ENCODE data around the gene TRAPPC2L. TPM values are rescaled to one million over a fixed set of nuclear protein-coding genes. Genes with fewer than 3 reads are reported as not detected.

The TRAPPC2L gene
- total and polyA plus RNA-seq, 2 of the 13 experiments (the other 11 are each of a cell fraction or from before 2014, with no cell fraction given), result 96.3 to 107 TPM

DNA sequence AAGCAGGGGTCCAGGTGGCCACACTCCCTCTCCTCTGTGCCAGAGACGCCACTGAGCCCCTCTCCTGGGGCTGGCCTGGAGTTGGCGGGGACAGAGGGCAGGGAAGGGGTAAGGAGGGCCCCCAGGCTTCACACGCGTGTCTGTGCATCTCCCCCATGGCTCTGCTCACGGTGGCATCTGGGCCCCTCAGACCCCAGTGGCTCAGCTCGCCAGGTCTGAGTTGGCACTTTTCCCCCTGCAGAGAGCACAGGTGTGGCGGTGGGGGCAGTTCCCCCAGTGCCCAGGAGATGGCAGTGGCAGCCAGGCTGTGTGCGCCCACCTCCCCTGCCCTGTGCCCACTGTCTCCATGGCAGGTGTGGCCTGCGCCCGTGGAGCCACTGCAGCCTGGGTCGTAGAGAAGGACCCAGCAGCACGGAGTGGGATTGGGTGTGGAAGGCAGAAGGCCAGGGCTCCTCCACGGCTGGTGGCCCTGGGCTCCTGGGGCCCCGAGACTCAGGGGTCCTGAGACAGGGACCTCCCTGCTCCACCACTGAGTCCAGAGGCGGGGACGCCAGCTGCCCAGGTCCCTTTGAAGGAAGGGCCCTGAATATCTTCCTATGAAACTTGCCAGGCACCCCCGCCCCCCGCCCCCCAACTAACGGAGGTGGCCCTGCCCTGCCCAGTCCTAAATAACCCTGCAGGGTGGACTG, 40.9 kb upstream of the TRAPPC2L start (continued):
- TF ChIP-seq, protein P1, sequence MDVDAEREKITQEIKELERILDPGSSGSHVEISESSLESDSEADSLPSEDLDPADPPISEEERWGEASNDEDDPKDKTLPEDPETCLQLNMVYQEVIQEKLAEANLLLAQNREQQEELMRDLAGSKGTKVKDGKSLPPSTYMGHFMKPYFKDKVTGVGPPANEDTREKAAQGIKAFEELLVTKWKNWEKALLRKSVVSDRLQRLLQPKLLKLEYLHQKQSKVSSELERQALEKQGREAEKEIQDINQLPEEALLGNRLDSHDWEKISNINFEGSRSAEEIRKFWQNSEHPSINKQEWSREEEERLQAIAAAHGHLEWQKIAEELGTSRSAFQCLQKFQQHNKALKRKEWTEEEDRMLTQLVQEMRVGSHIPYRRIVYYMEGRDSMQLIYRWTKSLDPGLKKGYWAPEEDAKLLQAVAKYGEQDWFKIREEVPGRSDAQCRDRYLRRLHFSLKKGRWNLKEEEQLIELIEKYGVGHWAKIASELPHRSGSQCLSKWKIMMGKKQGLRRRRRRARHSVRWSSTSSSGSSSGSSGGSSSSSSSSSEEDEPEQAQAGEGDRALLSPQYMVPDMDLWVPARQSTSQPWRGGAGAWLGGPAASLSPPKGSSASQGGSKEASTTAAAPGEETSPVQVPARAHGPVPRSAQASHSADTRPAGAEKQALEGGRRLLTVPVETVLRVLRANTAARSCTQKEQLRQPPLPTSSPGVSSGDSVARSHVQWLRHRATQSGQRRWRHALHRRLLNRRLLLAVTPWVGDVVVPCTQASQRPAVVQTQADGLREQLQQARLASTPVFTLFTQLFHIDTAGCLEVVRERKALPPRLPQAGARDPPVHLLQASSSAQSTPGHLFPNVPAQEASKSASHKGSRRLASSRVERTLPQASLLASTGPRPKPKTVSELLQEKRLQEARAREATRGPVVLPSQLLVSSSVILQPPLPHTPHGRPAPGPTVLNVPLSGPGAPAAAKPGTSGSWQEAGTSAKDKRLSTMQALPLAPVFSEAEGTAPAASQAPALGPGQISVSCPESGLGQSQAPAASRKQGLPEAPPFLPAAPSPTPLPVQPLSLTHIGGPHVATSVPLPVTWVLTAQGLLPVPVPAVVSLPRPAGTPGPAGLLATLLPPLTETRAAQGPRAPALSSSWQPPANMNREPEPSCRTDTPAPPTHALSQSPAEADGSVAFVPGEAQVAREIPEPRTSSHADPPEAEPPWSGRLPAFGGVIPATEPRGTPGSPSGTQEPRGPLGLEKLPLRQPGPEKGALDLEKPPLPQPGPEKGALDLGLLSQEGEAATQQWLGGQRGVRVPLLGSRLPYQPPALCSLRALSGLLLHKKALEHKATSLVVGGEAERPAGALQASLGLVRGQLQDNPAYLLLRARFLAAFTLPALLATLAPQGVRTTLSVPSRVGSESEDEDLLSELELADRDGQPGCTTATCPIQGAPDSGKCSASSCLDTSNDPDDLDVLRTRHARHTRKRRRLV (CRISPR knock-in tag; IDR thresholded peaks at IDR 0.05), result no peak
- TF ChIP-seq, protein P2, sequence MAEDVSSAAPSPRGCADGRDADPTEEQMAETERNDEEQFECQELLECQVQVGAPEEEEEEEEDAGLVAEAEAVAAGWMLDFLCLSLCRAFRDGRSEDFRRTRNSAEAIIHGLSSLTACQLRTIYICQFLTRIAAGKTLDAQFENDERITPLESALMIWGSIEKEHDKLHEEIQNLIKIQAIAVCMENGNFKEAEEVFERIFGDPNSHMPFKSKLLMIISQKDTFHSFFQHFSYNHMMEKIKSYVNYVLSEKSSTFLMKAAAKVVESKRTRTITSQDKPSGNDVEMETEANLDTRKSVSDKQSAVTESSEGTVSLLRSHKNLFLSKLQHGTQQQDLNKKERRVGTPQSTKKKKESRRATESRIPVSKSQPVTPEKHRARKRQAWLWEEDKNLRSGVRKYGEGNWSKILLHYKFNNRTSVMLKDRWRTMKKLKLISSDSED (CRISPR knock-in tag; IDR thresholded peaks at IDR 0.05), result no peak
- TF ChIP-seq, protein P3, sequence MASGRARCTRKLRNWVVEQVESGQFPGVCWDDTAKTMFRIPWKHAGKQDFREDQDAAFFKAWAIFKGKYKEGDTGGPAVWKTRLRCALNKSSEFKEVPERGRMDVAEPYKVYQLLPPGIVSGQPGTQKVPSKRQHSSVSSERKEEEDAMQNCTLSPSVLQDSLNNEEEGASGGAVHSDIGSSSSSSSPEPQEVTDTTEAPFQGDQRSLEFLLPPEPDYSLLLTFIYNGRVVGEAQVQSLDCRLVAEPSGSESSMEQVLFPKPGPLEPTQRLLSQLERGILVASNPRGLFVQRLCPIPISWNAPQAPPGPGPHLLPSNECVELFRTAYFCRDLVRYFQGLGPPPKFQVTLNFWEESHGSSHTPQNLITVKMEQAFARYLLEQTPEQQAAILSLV (CRISPR knock-in tag; IDR thresholded peaks at IDR 0.05; ENCODE audit: borderline replicate concordance), result no peak
- TF ChIP-seq ZNF772 (CRISPR knock-in tag; IDR thresholded peaks at IDR 0.05), result no peak
- TF ChIP-seq KAT2B (IDR thresholded peaks at IDR 0.05; ENCODE audit: borderline replicate concordance, low read depth, low read length), result no peak
- no peak for TF ChIP-seq PHF8 (CRISPR knock-in tag; IDR thresholded peaks at IDR 0.05)
- no peak for TF ChIP-seq DNMT1 (CRISPR knock-in tag; IDR thresholded peaks at IDR 0.05)
- TF ChIP-seq ETV6 (CRISPR knock-in tag; conservative IDR thresholded peaks at IDR 0.05), result no peak
- peak; percentile 28; the same call in 1 of the 2 replicates for TF ChIP-seq SAP130 (CRISPR knock-in tag; IDR thresholded peaks at IDR 0.05; ENCODE audit: low read depth)
- no peak for TF ChIP-seq U2AF1 (optimal IDR thresholded peaks at IDR 0.05; ENCODE audit: low read depth, low read length)
- no peak for TF ChIP-seq ZNF572 (CRISPR knock-in tag; IDR thresholded peaks at IDR 0.05)
- no peak for TF ChIP-seq RBAK (CRISPR knock-in tag; IDR thresholded peaks at IDR 0.05)
- TF ChIP-seq FIP1L1 (IDR thresholded peaks at IDR 0.05; ENCODE audit: borderline replicate concordance, insufficient read depth, low read depth, low read length), result no peak
- TF ChIP-seq, protein P4, sequence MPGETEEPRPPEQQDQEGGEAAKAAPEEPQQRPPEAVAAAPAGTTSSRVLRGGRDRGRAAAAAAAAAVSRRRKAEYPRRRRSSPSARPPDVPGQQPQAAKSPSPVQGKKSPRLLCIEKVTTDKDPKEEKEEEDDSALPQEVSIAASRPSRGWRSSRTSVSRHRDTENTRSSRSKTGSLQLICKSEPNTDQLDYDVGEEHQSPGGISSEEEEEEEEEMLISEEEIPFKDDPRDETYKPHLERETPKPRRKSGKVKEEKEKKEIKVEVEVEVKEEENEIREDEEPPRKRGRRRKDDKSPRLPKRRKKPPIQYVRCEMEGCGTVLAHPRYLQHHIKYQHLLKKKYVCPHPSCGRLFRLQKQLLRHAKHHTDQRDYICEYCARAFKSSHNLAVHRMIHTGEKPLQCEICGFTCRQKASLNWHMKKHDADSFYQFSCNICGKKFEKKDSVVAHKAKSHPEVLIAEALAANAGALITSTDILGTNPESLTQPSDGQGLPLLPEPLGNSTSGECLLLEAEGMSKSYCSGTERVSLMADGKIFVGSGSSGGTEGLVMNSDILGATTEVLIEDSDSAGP (CRISPR knock-in tag; IDR thresholded peaks at IDR 0.05; ENCODE audit: borderline replicate concordance), result peak; percentile 46; the same call in 1 of the 2 replicates
- TF ChIP-seq NFKBIZ (CRISPR knock-in tag; IDR thresholded peaks at IDR 0.05), result no peak
- TF ChIP-seq MEIS1 (CRISPR knock-in tag; IDR thresholded peaks at IDR 0.05; ENCODE audit: borderline replicate concordance), result no peak
- TF ChIP-seq NFIB (CRISPR knock-in tag; IDR thresholded peaks at IDR 0.05; ENCODE audit: borderline replicate concordance), result no peak
- TF ChIP-seq ZFP82 (CRISPR knock-in tag; IDR thresholded peaks at IDR 0.05; ENCODE audit: borderline replicate concordance), result no peak
- no peak for TF ChIP-seq CBX1 (IDR thresholded peaks at IDR 0.05; ENCODE audit: low read depth)
- TF ChIP-seq, protein P5, sequence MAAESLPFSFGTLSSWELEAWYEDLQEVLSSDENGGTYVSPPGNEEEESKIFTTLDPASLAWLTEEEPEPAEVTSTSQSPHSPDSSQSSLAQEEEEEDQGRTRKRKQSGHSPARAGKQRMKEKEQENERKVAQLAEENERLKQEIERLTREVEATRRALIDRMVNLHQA (CRISPR knock-in tag; IDR thresholded peaks at IDR 0.05), result no peak
- no peak for TF ChIP-seq ZKSCAN1 (IDR thresholded peaks at IDR 0.05; ENCODE audit: low read length)

All from HepG2 (cell line).